GM12878 (cell line): ENCODE measurements around the gene UBB. TPM values are rescaled to one million over a fixed set of nuclear protein-coding genes. Genes with fewer than 3 reads are reported as not detected.

Source experiments
- ATF2 ChIP-seq: IDR thresholded peaks from 2 replicates; pipeline ENCODE4 v1.6.1; 2012; ENCODE audit warnings: low read length, inconsistent platforms
- BCL3 ChIP-seq: IDR thresholded peaks from 2 replicates; pipeline ENCODE4 v1.6.1; 2011; ENCODE audit warnings: borderline replicate concordance, low read depth, mild to moderate bottlenecking, moderate library complexity, low read length; ENCODE audit not compliant: insufficient read depth, poor library complexity, severe bottlenecking
- CBX3 ChIP-seq: fragments of 200-600 bp; sonication (generic); IDR thresholded peaks from 2 replicates; pipeline ENCODE4 v1.6.1; 2016; ENCODE audit warnings: low read depth, borderline replicate concordance
- CEBPB ChIP-seq, 2 experiments: fragments of 150-350 bp in 1 of 2; IDR thresholded peaks; 2 replicates each; pipeline ENCODE4 v1.6.1; 2012 to 2014; ENCODE audit warnings: low read depth in 2 of 2, low read length in 2 of 2, borderline replicate concordance in 1 of 2, inconsistent platforms in 1 of 2
- CREB1 ChIP-seq: IDR thresholded peaks from 2 replicates; pipeline ENCODE4 v1.6.1; 2012; ENCODE audit warnings: low read depth, mild to moderate bottlenecking, inconsistent platforms
- CTCF ChIP-seq, 3 experiments: IDR thresholded peaks in 2 of 3; conservative IDR thresholded peaks in 1 of 3; 2 replicates each; pipeline ENCODE4 v1.5.1; 2011; ENCODE audit warnings: low read depth in 3 of 3, low read length in 3 of 3, mild to moderate bottlenecking in 3 of 3, control low read depth in 2 of 3, moderate library complexity in 2 of 3, inconsistent platforms in 1 of 3, mixed read lengths in 1 of 3; ENCODE audit not compliant: control insufficient read depth in 2 of 3, insufficient read depth in 1 of 3; ENCODE audit errors: extremely low read depth in 1 of 3
- FOXK2 ChIP-seq: fragments of 450-650 bp; IDR thresholded peaks from 2 replicates; pipeline ENCODE4 v1.6.1; 2017; ENCODE audit warnings: mild to moderate bottlenecking, moderate library complexity
- HDAC2 ChIP-seq: fragments of 200-600 bp; sonication (generic); IDR thresholded peaks from 2 replicates; pipeline ENCODE4 v1.6.1; 2017
- HSF1 ChIP-seq: fragments of 150-350 bp; IDR thresholded peaks from 2 replicates; pipeline ENCODE4 v1.6.1; 2014; ENCODE audit warnings: mild to moderate bottlenecking, low read depth, low read length
- LARP7 ChIP-seq: fragments of 450-650 bp; IDR thresholded peaks from 2 replicates; pipeline ENCODE4 v1.6.1; 2017; ENCODE audit warnings: mild to moderate bottlenecking
- PAX8 ChIP-seq: fragments of 450-650 bp; IDR thresholded peaks from 2 replicates; pipeline ENCODE4 v1.6.1; 2017; ENCODE audit warnings: mild to moderate bottlenecking, moderate library complexity
- RBBP5 ChIP-seq: fragments of 200-600 bp; sonication (generic); conservative IDR thresholded peaks from 2 replicates; pipeline ENCODE4 v1.6.1; 2016
- SMARCA5 ChIP-seq: fragments of 450-650 bp; IDR thresholded peaks from 2 replicates; pipeline ENCODE4 v1.6.1; 2017; ENCODE audit warnings: mild to moderate bottlenecking
- TAF1 ChIP-seq: IDR thresholded peaks from 2 replicates; pipeline ENCODE4 v1.6.1; 2011; ENCODE audit warnings: mild to moderate bottlenecking, low read depth, low read length, borderline replicate concordance
- TBL1XR1 ChIP-seq: IDR thresholded peaks from 2 replicates; pipeline ENCODE4 v1.6.1; 2012; ENCODE audit warnings: low read depth, low read length, improper control_type of control experiment
- USF1 ChIP-seq: IDR thresholded peaks from 2 replicates; pipeline ENCODE4 v1.6.1; 2011; ENCODE audit warnings: borderline replicate concordance, low read depth, mild to moderate bottlenecking, moderate library complexity, mixed read lengths, low read length; ENCODE audit not compliant: insufficient read depth; ENCODE audit errors: extremely low read length
- YY1 ChIP-seq: IDR thresholded peaks from 2 replicates; pipeline ENCODE4 v1.6.1; 2011; ENCODE audit warnings: low read depth, mild to moderate bottlenecking, low read length
- ZBTB40 ChIP-seq: fragments of 450-650 bp; IDR thresholded peaks from 2 replicates; pipeline ENCODE4 v1.6.1; 2016; ENCODE audit warnings: mild to moderate bottlenecking, moderate library complexity, borderline replicate concordance
- polyA plus RNA-seq, 11 experiments: library from polyadenylated mRNA; depleted of rRNA in 4 of 11; unstranded in 6 of 11; stranded (reverse) in 5 of 11; fragments of >200 nt; fragmentation: Nextera tagmentation in 4 of 11; fragmentation: Illumina TruSeq in 1 of 11; extraction: Ambion mirVana in 4 of 11; extraction: Trizol in 1 of 11; gene quantifications; 1 replicate in 1 of 11; 2 replicates in 10 of 11; pipeline versions ENCODE4 v1.2.1 to v1.2.3, GENCODE V29; 2011 to 2016; ENCODE audit warnings: inconsistent platforms in 2 of 11, missing spikeins in 2 of 11, low read depth in 1 of 11
- total RNA-seq, 4 experiments: library from RNA; depleted of rRNA in 3 of 4; stranded (reverse); fragments of >200 nt in 3 of 4; fragmentation: Illumina TruSeq in 1 of 4; extraction: Trizol in 1 of 4; gene quantifications; 2 replicates each; pipeline versions ENCODE4 v1.2.1 to v1.2.3, GENCODE V29; 2013 to 2021

The UBB gene
- total and polyA plus RNA-seq, 10 of the 15 experiments (the other 5 are each of a cell fraction or from before 2014, with no cell fraction given) = 1,133 to 4,246 (median 2,099) TPM

- TF ChIP-seq CREB1 (peak; percentile 57; the same call in 1 of the 2 replicates), ZBTB40 (no peak), RBBP5 (no peak), SMARCA5 (no peak), CBX3 (no peak), YY1 (peak; percentile 31; the same call in 1 of the 2 replicates), USF1 (no peak), CTCF (IDR thresholded peaks at IDR 0.05 in 2 of 3, conservative IDR thresholded peaks at IDR 0.05 in 1 of 3; ENCODE audit: control insufficient read depth in 2 of 3, extremely low read depth in 1 of 3, insufficient read depth in 1 of 3, low read depth in 3 of 3, low read length in 3 of 3) (no peak), HSF1 (no peak), TBL1XR1 (no peak), BCL3 (peak; percentile 99), HDAC2 (no peak), FOXK2 (no peak), CEBPB (IDR thresholded peaks at IDR 0.05; ENCODE audit: borderline replicate concordance in 1 of 2, low read depth in 2 of 2, low read length in 2 of 2) (no peak), LARP7 (no peak), PAX8 (no peak), ATF2 (peak; percentile 89), TAF1 (peak; percentile 47; the same call in 1 of the 2 replicates)
These were observed 27.2 kb downstream of the UBB start (continued) for GRCh38 chr17:16407911-16408588.
